OCI-LY7 (cell line): ENCODE measurements around the gene ATP5F1D. TPM values are rescaled to one million over a fixed set of nuclear protein-coding genes. Genes with fewer than 3 reads are reported as not detected.
A peak's percentile ranks its signal among the peaks of the same experiment; 100 is the strongest.

Source experiments
- BruUV-seq: library from RNA; stranded (reverse); fragments of 400-500 nt; replicated peaks from 2 replicates; lab custom pipeline; 2021; lab: Mats Ljungman, UMichigan
- CTCF ChIA-PET: fragments of 300-600 bp; sonication (Branson Sonifier 250); formaldehyde crosslinking; loops from one replicate; lab custom pipeline; 2022; ENCODE audit warnings: antibody characterized with exemption; ENCODE audit not compliant: unreplicated experiment; lab: Charles Lee
- POLR2A ChIA-PET: fragments of 300-600 bp; sonication (Branson Sonifier 250); formaldehyde crosslinking; loops from one replicate; lab custom pipeline; 2022; ENCODE audit warnings: antibody characterized with exemption; lab: Charles Lee
- DNase-seq: peaks from one replicate; pipeline ENCODE4 v3.0.0-alpha.2; 2015; ENCODE audit warnings: low spot score
- H2AFZ ChIP-seq: fragments of 200-600 bp; sonication (generic), shearing (Covaris generic); 2 replicates; pipeline ENCODE4 v1.6.1; 2014; ENCODE audit warnings: mild to moderate bottlenecking, antibody characterized with exemption, low read length, moderate library complexity
- H3K27ac ChIP-seq: fragments of 200-600 bp; sonication (generic); 2 replicates; pipeline ENCODE4 v1.5.1; 2014; ENCODE audit warnings: mixed run types, low read depth, mild to moderate bottlenecking, moderate library complexity, low read length, inconsistent platforms; ENCODE audit not compliant: poor library complexity, severe bottlenecking
- H3K36me3 ChIP-seq: fragments of 200-600 bp; sonication (generic); 2 replicates; pipeline ENCODE4 v1.6.1; 2014; ENCODE audit warnings: mild to moderate bottlenecking, antibody characterized with exemption, low read length, moderate library complexity, mixed read lengths; ENCODE audit not compliant: insufficient read depth
- H3K4me1 ChIP-seq: fragments of 200-600 bp; sonication (generic); 2 replicates; pipeline ENCODE4 v1.5.1; 2014; ENCODE audit warnings: mild to moderate bottlenecking, low read length; ENCODE audit not compliant: insufficient read depth, poor library complexity, severe bottlenecking
- H3K4me2 ChIP-seq: fragments of 200-600 bp; sonication (generic); 2 replicates; pipeline ENCODE4 v1.6.1; 2014; ENCODE audit warnings: mild to moderate bottlenecking, low read length
- H3K4me3 ChIP-seq: fragments of 200-600 bp; sonication (generic); 2 replicates; pipeline ENCODE4 v1.5.1; 2014; ENCODE audit warnings: mild to moderate bottlenecking, low read depth, low read length; ENCODE audit not compliant: poor library complexity, severe bottlenecking
- H3K79me2 ChIP-seq: fragments of 200-600 bp; sonication (generic); 2 replicates; pipeline ENCODE4 v1.6.1; 2016; ENCODE audit warnings: low read depth, mild to moderate bottlenecking, low read length, moderate library complexity, mixed read lengths; ENCODE audit not compliant: insufficient read depth
- H3K9me2 ChIP-seq: fragments of 200-600 bp; sonication (generic); 2 replicates; pipeline ENCODE4 v1.6.1; 2016; ENCODE audit warnings: mild to moderate bottlenecking, low read length, mixed read lengths; ENCODE audit not compliant: insufficient read depth
- H3K9me3 ChIP-seq: fragments of 200-600 bp; sonication (generic); 2 replicates; pipeline ENCODE4 v1.6.1; 2014; ENCODE audit warnings: mild to moderate bottlenecking, mixed run types, low read length, mixed read lengths
- H4K20me1 ChIP-seq: fragments of 200-600 bp; sonication (generic); 2 replicates; pipeline ENCODE4 v1.6.1; 2014; ENCODE audit warnings: mild to moderate bottlenecking, antibody characterized with exemption, low read length, moderate library complexity, mixed read lengths; ENCODE audit not compliant: insufficient read depth
- CTCF ChIP-seq: fragments of 200-600 bp; sonication (generic); conservative IDR thresholded peaks from 2 replicates; pipeline ENCODE4 v1.5.1; 2014; ENCODE audit warnings: mild to moderate bottlenecking, antibody characterized with exemption, low read length, moderate library complexity, mixed read lengths
- EZH2phosphoT487 ChIP-seq: fragments of 200-600 bp; sonication (generic); IDR thresholded peaks from 2 replicates; pipeline ENCODE4 v1.6.1; 2018; ENCODE audit warnings: low read depth, borderline replicate concordance, mild to moderate bottlenecking, mixed run types, antibody characterized with exemption, low read length, moderate library complexity, mixed read lengths
- intact Hi-C: fragments of 100-400 bp; cut with micrococcal nuclease; formaldehyde crosslinking; loops from one replicate; pipeline ENCODE4 v1.10.0; 2022; ENCODE audit not compliant: unreplicated experiment
- total RNA-seq, 2 experiments: library from RNA; depleted of rRNA in 1 of 2; stranded (reverse); fragments of >200 nt in 1 of 2; shearing (Covaris generic) in 1 of 2; gene quantifications; 2 replicates each; pipeline ENCODE4 v1.2.3, GENCODE V29; 2014 to 2022

ATP5F1D gene
- total RNA-seq, 2 experiments from 2014 or later: 51.8 to 266 TPM

- ChIA-PET CTCF (no interaction called here), POLR2A (interaction anchor here (0.7 to 1.2 kb wide), 2 partner anchors 29 to 237 kb away, joined by 3 to 8 read pairs; no protein-coding TSS in a partner anchor)
- TF ChIP-seq CTCF (peak; percentile 79), EZH2phosphoT487 (no peak)
- H3K9me2 ChIP-seq: no peaks in the 10 kb centered on the region
- H3K9me3 ChIP-seq: no peaks in the 10 kb centered on the region
- no TSS peak for BruUV-seq
- H3K36me3 ChIP-seq: peaks cover 16% of the 10 kb centered on the region; the same call in 1 of the 2 replicates
- H3K27ac ChIP-seq: no peak overlapping the region
- H3K4me1 ChIP-seq: peaks cover 39% of the 10 kb centered on the region
- H2AFZ ChIP-seq: peak overlapping the region; percentile 24; the same call in 1 of the 2 replicates
- H3K79me2 ChIP-seq: peaks cover 16% of the 10 kb centered on the region; the same call in 1 of the 2 replicates
- DNase-seq: peak; percentile 89
- peak overlapping the region; percentile 48 for H3K4me3 ChIP-seq
- intact Hi-C loops: loop anchor here (2.0 kb wide), 1 partner anchor 107 kb away; no protein-coding TSS in a partner anchor
- H3K4me2 ChIP-seq: peak overlapping the region; percentile 86
- H4K20me1 ChIP-seq: no peaks in the 10 kb centered on the region
These were observed 1.5 kb upstream of the ATP5F1D start for GRCh38 chr19:1239796-1240737.

DNA sequence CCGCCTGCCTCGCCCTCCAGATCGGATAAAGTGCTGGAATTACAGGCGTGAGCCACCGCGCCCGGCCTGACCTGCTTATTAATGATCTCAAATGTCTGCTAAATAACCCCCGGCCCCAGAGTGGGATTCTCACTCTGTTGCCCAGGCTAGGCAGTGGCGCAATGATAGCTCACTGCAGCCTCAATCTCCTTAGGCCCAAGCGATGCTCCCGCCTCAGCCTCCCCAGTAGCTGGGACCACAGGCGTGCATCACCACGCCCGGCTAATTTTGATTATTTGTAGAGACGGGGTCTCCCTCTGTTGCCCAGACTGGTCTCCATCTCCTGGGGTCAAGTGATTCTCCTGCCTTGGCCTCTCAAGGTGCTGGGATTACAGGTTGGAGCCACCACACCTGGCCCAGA, 626 bp upstream of the ATP5F1D start:
- Histone ChIP-seq H3K9me2 (no peaks in the 10 kb centered on the region), H3K79me2 (peaks cover 18% of the 10 kb centered on the region; the same call in 1 of the 2 replicates), H3K36me3 (peaks cover 23% of the 10 kb centered on the region; the same call in 1 of the 2 replicates), H3K4me3 (peak overlapping the region; percentile 89), H4K20me1 (no peaks in the 10 kb centered on the region), H3K27ac (peak overlapping the region; percentile 50), H3K4me1 (peaks cover 47% of the 10 kb centered on the region), H3K9me3 (no peaks in the 10 kb centered on the region), H2AFZ (peak overlapping the region; percentile 57; the same call in 1 of the 2 replicates), H3K4me2 (peak overlapping the region; percentile 86)
- no peak for TF ChIP-seq CTCF
- no peak for TF ChIP-seq EZH2phosphoT487
- ChIA-PET CTCF (interaction anchor here (0.5 kb wide), 1 partner anchor 439 kb away, joined by 3 read pairs; no protein-coding TSS in a partner anchor), POLR2A (interaction anchor here (0.7 to 1.2 kb wide), 3 partner anchors 28 to 238 kb away, joined by 3 to 9 read pairs (median 8); no protein-coding TSS in a partner anchor)
- intact Hi-C loops: loop anchor here (2.0 kb wide), 1 partner anchor 108 kb away; no protein-coding TSS in a partner anchor
- DNase-seq: no peak
- BruUV-seq: no TSS peak
